HUES6 (cell line): ENCODE results near the gene SKAP2.

Source experiments
- H3K27ac ChIP-seq: 2 replicates; pipeline ENCODE4 v1.7.0; 2013; ENCODE audit warnings: low read depth, mild to moderate bottlenecking, low read length, inconsistent platforms
- H3K27me3 ChIP-seq: 2 replicates; pipeline ENCODE4 v1.6.1; 2013; ENCODE audit warnings: low read length; ENCODE audit not compliant: control insufficient read depth, insufficient read depth
- H3K36me3 ChIP-seq: 2 replicates; pipeline ENCODE4 v1.6.1; 2013; ENCODE audit warnings: low read length; ENCODE audit not compliant: control insufficient read depth, insufficient read depth
- H3K4me1 ChIP-seq: 2 replicates; pipeline ENCODE4 v1.6.1; 2013; ENCODE audit warnings: low read length; ENCODE audit not compliant: control insufficient read depth, insufficient read depth
- H3K4me3 ChIP-seq: 2 replicates; pipeline ENCODE4 v1.5.1; 2013; ENCODE audit warnings: low read depth, low read length
- H3K9ac ChIP-seq: one replicate; pipeline ENCODE4 v1.6.1; 2013; ENCODE audit warnings: mild to moderate bottlenecking, low read length
- H3K9me3 ChIP-seq: 2 replicates; pipeline ENCODE4 v1.6.1; 2013; ENCODE audit warnings: low read depth, low read length; ENCODE audit not compliant: control insufficient read depth, insufficient read depth

The SKAP2 gene

DNA sequence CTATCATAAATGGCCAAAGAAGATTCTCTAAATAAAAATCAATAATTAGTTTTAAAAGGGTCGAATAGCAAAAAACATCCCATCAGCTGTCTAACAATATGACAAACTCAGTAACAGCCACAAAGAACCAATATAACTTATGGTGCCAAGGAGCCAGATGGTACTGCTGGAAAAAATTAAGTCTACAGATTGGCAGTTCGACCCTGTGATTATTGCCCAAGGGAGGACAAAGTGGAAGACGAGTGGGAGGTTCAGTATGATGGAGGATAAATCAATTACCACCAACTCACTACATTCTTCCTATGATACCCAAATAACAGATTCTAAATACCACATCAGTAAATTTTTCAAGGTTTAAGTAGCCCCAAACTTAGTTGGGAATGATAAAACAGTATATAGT is 49.0 kb downstream of the SKAP2 start:
- Histone ChIP-seq H3K36me3 (no peaks in the 10 kb centered on the region), H3K9ac (no peak overlapping the region), H3K27ac (no peak overlapping the region), H3K9me3 (no peaks in the 10 kb centered on the region), H3K27me3 (no peaks in the 10 kb centered on the region; the same call in 1 of the 2 replicates), H3K4me3 (no peak overlapping the region), H3K4me1 (no peaks in the 10 kb centered on the region)

DNA sequence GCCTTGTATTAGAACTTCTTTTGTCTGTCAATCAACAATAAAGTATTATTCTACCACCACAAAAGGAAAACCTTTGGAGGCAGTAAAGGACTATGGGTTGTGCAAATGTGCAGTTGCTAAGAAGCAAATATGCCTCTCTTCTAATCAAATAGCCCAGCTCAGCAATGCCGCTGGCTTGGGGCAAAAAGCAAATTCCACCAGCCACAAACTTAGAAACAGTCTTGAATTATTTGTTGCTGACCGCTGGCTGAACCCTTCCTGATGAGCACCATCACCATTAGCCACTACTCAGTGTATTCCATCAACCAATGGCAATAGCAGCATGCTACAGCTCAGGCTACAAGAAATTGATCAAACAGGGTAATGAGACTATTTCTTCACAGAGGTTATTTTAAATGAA is 51.0 kb downstream of the SKAP2 start:
- Histone ChIP-seq H3K4me1 (no peaks in the 10 kb centered on the region), H3K4me3 (no peak overlapping the region), H3K27me3 (no peaks in the 10 kb centered on the region; the same call in 1 of the 2 replicates), H3K27ac (no peak overlapping the region), H3K9ac (no peak overlapping the region), H3K9me3 (no peaks in the 10 kb centered on the region), H3K36me3 (no peaks in the 10 kb centered on the region)

DNA sequence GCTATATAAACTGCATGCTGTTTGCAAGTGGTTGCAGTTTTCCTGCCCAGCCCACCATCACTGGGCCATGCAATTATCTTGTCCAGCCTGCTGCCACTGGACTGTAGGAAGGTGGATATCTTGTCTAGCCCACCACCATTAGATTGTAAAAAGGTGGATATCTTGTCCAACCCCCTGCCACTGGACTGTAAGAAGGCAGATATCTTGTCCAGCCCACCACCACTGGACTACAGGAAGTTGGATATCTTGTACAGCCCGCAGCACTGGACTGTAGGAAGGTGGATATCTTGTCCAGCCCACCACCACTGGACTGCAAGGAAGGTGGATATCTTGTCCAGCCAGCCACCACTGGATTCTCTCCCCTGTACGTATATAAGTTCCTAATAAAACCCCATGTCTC is 69.8 kb downstream of the SKAP2 start:
- no peak overlapping the region for H3K4me3 ChIP-seq
- peaks cover 3% of the 10 kb centered on the region; the same call in 1 of the 2 replicates for H3K4me1 ChIP-seq
- H3K9ac ChIP-seq, result no peak overlapping the region
- no peaks in the 10 kb centered on the region for H3K9me3 ChIP-seq
- no peak overlapping the region for H3K27ac ChIP-seq
- H3K27me3 ChIP-seq, result no peaks in the 10 kb centered on the region
- no peaks in the 10 kb centered on the region for H3K36me3 ChIP-seq

DNA sequence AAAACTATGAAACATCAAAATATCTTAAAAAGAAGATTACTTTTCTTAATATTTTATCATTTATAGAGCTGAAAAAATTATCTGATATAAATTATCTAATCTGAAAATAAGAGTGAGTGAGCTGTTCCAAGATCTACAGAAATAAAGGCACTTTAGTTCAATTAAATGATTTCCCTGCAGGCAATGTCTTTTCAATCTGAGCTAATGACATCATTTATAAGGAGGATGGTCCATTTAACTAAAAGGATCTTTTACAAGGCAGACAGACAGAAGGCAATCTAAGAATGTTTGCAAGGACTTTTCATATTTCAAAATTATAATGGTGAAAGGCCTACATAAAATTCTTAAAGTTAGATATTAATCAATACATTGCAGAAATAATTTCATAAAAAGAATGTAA is 71.8 kb downstream of the SKAP2 start:
- Histone ChIP-seq H3K36me3 (no peaks in the 10 kb centered on the region), H3K27me3 (no peaks in the 10 kb centered on the region), H3K4me1 (peaks cover 3% of the 10 kb centered on the region; the same call in 1 of the 2 replicates), H3K9me3 (no peaks in the 10 kb centered on the region), H3K27ac (no peak overlapping the region), H3K9ac (no peak overlapping the region), H3K4me3 (no peak overlapping the region)

DNA sequence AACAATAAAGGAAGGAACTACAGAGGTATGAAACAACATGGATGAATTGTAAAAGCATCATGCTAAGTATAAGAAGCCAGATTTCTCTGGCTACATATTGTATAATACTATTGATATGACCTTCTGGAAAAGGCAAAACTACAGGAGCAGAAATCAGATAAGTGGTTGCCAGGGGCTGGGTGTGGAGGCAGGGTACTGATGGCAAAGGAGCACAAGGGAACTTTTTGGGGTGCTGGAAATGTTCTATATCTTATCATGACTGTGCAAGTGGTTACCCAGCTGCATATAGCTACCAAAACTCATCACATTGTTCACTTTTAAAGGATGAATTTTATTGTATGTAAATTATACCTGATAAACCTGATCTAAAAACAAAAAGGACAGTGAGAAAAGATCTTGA is 72.4 kb downstream of the SKAP2 start:
- Histone ChIP-seq H3K9me3 (no peaks in the 10 kb centered on the region), H3K4me1 (peaks cover 7% of the 10 kb centered on the region; the same call in 1 of the 2 replicates), H3K9ac (no peak overlapping the region), H3K27me3 (no peaks in the 10 kb centered on the region), H3K36me3 (no peaks in the 10 kb centered on the region), H3K27ac (no peak overlapping the region), H3K4me3 (no peak overlapping the region)

DNA sequence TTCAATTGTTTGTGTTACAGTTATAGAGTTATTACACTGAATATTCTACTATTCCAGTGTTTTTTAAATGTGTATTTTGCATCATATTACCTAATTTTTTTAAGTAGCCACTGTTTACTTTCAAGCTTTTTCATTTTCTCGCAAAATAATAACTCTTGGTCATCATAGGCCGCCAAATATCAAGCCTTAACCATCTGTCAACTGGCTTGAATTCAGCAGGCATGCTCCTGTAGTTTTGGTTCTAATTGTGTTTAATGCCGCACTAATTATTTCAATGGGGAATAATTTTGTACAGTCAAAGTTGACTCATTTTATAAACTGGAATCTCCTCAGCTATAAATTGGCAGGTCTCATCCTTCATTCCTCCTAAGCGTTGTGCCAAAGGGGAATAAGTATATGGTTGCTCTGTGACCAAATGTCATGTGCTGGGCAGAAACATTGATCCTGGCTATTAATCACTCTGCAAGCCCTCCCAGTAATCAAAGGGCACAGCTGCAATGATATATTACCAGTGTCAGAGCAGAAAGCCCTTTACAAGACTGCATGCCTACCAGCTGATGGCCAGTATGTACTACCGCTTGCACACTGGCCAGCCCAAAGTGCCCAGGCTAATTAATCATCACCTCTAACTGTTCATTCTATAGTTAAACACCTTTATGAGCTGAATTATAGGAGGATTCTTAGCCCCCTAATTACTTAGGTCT is 74.8 kb downstream of the SKAP2 start:
- no peak overlapping the region for H3K9ac ChIP-seq
- no peaks in the 10 kb centered on the region for H3K36me3 ChIP-seq
- H3K27ac ChIP-seq, result no peak overlapping the region
- no peak overlapping the region for H3K4me3 ChIP-seq
- peaks cover 10% of the 10 kb centered on the region; the same call in 1 of the 2 replicates for H3K4me1 ChIP-seq
- H3K9me3 ChIP-seq, result no peaks in the 10 kb centered on the region
- no peaks in the 10 kb centered on the region for H3K27me3 ChIP-seq

DNA sequence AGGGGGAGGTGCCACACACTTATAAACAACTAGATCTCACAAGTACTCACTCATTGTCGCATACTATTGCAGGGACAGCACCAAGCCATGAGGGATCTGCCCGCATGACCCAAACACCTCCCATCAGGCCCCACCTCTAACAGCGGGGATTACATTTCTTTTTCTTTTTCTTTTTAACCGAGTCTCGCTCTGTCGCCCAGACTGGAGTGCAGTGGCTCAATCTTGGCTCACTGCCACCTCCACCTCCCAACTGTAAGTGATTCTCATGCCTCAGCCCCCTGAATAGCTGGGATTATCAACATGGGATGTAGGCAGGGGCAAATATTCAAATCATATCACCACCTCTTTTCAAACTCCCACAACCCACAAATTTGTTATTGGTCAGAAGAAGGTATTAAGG is 76.7 kb downstream of the SKAP2 start:
- H3K36me3 ChIP-seq, result no peaks in the 10 kb centered on the region

DNA sequence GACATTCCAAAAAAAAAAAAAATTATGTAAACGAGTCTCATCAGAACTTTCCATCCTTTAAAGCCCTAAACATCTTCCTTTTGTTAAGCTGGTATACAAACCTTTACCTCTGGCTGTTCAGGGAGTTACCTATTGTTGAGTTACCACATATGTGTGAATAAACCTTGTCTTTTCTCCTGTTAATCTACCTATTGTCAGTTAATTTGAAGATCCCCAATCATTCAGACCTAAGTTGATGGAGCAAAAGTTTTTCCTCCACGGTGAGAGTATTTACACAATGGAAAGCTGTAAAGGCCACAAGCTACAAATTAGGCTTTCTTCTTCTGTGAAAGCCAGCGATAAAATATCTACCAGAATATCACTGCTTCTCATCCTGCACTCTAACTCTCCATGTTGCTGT is 80.3 kb downstream of the SKAP2 start:
- no peaks in the 10 kb centered on the region for H3K9me3 ChIP-seq
- no peak overlapping the region for H3K4me3 ChIP-seq
- H3K27me3 ChIP-seq, result no peaks in the 10 kb centered on the region
- no peak overlapping the region for H3K27ac ChIP-seq
- H3K4me1 ChIP-seq, result peaks cover 18% of the 10 kb centered on the region; the same call in 1 of the 2 replicates
- no peak overlapping the region for H3K9ac ChIP-seq
- no peaks in the 10 kb centered on the region for H3K36me3 ChIP-seq

More for the DNA sequence above, 76.7 kb downstream of the SKAP2 start:
- no peaks in the 10 kb centered on the region for H3K27me3 ChIP-seq
- H3K9ac ChIP-seq, result no peak overlapping the region
- H3K9me3 ChIP-seq, result no peaks in the 10 kb centered on the region
- H3K27ac ChIP-seq, result no peak overlapping the region
- no peak overlapping the region for H3K4me3 ChIP-seq
- peaks cover 18% of the 10 kb centered on the region; the same call in 1 of the 2 replicates for H3K4me1 ChIP-seq

DNA sequence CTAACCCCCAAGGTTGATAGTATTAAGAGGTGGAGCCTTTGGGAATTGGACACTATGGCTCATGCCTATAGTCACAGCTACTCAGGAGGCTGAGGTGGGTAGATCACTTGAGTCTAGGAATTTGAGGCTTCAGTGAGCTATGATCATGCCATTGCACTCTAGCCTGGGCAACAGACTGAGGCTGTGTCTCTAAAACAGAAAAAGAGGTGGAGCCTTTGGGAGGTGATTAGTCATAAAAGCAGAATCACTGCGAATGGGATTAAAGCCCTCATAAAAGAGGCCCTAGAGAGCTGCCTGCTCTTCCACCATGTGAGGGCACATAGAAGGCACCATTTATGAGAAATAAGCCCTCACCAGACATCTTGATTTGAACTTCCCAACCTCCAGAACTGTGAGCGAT is 81.9 kb downstream of the SKAP2 start:
- no peaks in the 10 kb centered on the region for H3K36me3 ChIP-seq
- H3K27me3 ChIP-seq, result no peaks in the 10 kb centered on the region
- H3K4me1 ChIP-seq, result peaks cover 18% of the 10 kb centered on the region; the same call in 1 of the 2 replicates
- H3K9ac ChIP-seq, result no peak overlapping the region
- no peaks in the 10 kb centered on the region for H3K9me3 ChIP-seq
- no peak overlapping the region for H3K4me3 ChIP-seq
- no peak overlapping the region for H3K27ac ChIP-seq

DNA sequence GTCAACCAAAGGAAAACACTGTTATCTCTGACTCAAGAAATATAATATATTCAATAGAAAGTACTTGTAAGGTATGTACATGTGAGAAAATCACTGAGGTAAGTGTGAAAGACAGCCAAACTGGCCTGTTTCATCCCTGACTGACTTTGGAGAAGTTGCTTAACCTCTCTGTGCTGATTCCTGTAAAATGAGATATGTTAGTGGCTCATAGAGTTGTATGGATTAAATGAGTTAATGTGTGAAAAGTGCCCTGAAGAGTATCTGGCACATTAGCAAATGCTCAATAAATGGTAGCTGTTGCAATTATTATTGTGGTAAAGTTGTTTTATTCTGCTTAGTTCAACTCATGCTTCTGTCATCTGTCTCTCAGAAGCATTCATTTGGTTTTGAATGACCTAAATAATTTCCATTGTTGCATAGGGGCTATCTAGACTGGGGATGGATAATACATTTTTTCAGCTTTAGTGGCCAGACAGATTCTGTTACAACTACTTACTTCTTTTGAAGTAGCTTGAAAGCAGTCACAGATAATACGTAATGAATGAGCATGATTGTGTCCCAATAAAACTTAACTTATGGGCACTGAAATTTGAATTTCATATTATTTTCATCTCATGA is 84.3 kb downstream of the SKAP2 start:
- Histone ChIP-seq H3K27me3 (no peaks in the 10 kb centered on the region), H3K36me3 (no peaks in the 10 kb centered on the region), H3K9ac (no peak overlapping the region), H3K4me3 (no peak overlapping the region), H3K4me1 (peaks cover 19% of the 10 kb centered on the region; the same call in 1 of the 2 replicates), H3K27ac (no peak overlapping the region), H3K9me3 (no peaks in the 10 kb centered on the region)

DNA sequence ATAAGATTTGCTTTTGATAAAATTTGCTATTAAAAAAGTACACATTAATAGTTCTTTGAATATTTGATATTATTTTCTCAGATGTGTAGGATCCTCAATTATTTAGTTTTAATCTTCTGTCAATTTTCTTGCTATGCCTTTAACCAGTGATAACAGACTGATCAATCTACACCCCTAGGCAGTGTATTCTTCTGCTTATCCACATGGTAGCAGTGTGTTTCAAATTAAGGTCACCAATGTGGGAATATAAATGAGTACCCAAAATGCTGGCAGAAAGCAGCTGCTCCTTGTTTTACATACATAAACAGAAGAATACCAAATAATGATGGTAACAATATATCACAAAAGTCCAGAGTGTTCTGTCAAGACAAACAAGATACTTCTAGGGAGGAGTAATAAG is 87.0 kb downstream of the SKAP2 start:
- H3K4me1 ChIP-seq, result peaks cover 7% of the 10 kb centered on the region; the same call in 1 of the 2 replicates
- no peaks in the 10 kb centered on the region for H3K36me3 ChIP-seq
- no peaks in the 10 kb centered on the region for H3K27me3 ChIP-seq
- no peaks in the 10 kb centered on the region for H3K9me3 ChIP-seq
- no peak overlapping the region for H3K27ac ChIP-seq
- H3K4me3 ChIP-seq, result no peak overlapping the region
- H3K9ac ChIP-seq, result no peak overlapping the region
